ENCODE data around the gene WDR44.
A peak's percentile ranks its signal among the peaks of the same experiment; 100 is the strongest.
"Not testable (repeated sequence)": the region's sequence is repeated elsewhere in the genome, so short reads cannot be mapped to it uniquely, and the experiment has no call there.

WDR44 gene

GRCh38 chrX:118345464-118346257 lies at the start of gene WDR44:
Gene WDR44 (plus strand): TSS chrX:118346106. CDS start chrX:118346504, 398 bp downstream.
- DNase-seq: peak; percentile 96

- DNase-seq: not testable (repeated sequence)
Measured at GRCh38 chrX:118305827-118306226, 40.1 kb upstream of the WDR44 start.

- no peak for DNase-seq
Measured at GRCh38 chrX:118315529-118315928, 30.4 kb upstream of the WDR44 start.

- no peak for DNase-seq
Measured at GRCh38 chrX:118324588-118324987, 21.3 kb upstream of the WDR44 start.

GRCh38 chrX:118325453-118325852 lies 20.5 kb upstream of the WDR44 start:
- DNase-seq: no peak

- DNase-seq: no peak
Measured at GRCh38 chrX:118329175-118329574, 16.7 kb upstream of the WDR44 start.

- DNase-seq: no peak
Measured at GRCh38 chrX:118337687-118338086, 8.2 kb upstream of the WDR44 start.

GRCh38 chrX:118338930-118339329 lies 7.0 kb upstream of the WDR44 start:
- DNase-seq: no peak

- peak; percentile 32 for DNase-seq
Measured at GRCh38 chrX:118345045-118345463, 852 bp upstream of the WDR44 start.

GRCh38 chrX:118346258-118347094 lies 570 bp downstream of the WDR44 start:
- DNase-seq: peak; percentile 78

GRCh38 chrX:118347131-118347530 lies 1.2 kb downstream of the WDR44 start:
- DNase-seq: no peak

GRCh38 chrX:118347736-118348135 lies 1.8 kb downstream of the WDR44 start:
- no peak for DNase-seq

GRCh38 chrX:118348186-118348810 lies 2.4 kb downstream of the WDR44 start:
- no peak for DNase-seq

GRCh38 chrX:118349188-118349587 lies 3.3 kb downstream of the WDR44 start:
- no peak for DNase-seq

- no peak for DNase-seq
Measured at GRCh38 chrX:118350221-118350620, 4.3 kb downstream of the WDR44 start.

- no peak for DNase-seq
Measured at GRCh38 chrX:118350706-118351105, 4.8 kb downstream of the WDR44 start.

- DNase-seq: no peak
Measured at GRCh38 chrX:118352566-118352965, 6.7 kb downstream of the WDR44 start.

- no peak for DNase-seq
Measured at GRCh38 chrX:118353081-118353850, 7.4 kb downstream of the WDR44 start.

GRCh38 chrX:118355225-118355920 lies 9.5 kb downstream of the WDR44 start:
- no peak for DNase-seq

- no peak for DNase-seq
Measured at GRCh38 chrX:118356154-118356701, 10.3 kb downstream of the WDR44 start.

GRCh38 chrX:118360429-118361125 lies 14.7 kb downstream of the WDR44 start:
- no peak for DNase-seq

All from NCI-H1092 treated with DMSO at 0.1 percent for 48 hours (cell line).